HG03571 (cell line): Measurements from ENCODE around the gene PRC1.
"Not testable (repeated sequence)": the region's sequence is repeated elsewhere in the genome, so short reads cannot be mapped to it uniquely, and the experiment has no call there.

Source experiments
- ATAC-seq: cut with Tn5 transposase; IDR thresholded peaks from one replicate; pipeline ENCODE4 v1.9.1; 2021; ENCODE audit not compliant: unreplicated experiment

PRC1 gene

DNA sequence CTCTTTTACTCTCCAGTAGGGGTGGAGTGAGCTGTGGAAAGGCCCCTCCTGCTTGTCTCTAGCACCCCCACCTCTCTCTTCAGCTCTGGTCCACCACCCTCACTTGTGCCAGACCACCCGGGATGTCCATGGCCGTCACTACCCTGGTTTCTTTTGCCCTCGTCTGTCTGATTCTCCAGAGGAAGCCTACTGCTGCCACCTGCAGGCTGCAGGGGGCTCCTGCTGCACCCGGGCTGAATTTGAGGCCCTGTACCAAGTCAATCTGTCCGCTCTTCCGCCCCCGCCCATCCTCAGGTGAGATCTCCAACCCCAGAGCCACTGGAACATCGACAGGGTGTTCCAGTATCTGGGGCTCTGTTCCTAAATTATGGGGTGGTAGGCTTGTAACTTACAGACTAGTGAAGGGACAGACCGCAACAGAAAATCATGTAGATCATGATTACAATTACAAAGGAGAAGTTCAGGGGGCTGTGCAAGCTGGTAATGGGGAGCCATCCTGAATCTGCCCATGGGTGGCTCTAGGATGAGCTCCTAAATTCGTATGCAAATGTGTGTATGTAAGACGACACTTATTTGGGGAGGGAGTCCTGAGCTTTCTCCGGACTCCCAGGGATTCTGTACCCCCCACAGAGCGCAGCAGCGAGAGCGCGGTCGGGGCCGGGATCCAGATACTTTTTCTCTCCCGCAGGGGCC, 59.9 kb downstream of the PRC1 start:
- ATAC-seq = no peak

DNA sequence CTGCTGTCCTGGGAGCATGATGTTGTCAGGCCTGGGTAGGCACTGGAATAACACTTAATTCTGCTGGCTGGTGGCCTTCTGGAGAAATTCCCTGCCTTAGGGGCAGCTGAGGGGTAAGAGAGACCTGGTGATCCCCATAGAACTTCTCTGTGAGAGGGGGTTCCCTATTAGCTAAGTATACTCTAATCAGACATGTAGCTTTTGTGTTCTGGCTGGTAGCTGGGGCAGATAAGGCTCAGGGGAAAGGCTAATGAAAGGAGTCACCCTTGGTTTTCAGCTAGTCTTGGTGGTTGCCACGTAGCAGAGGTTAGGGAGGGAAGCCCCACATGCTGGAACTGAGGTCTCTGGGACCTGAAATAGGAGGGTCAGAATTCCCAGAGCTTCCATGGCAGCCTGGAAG, 61.0 kb downstream of the PRC1 start:
- ATAC-seq = no peak

GRCh38 chr15:90932660-90932991, 61.7 kb downstream of the PRC1 start:
- no peak for ATAC-seq

DNA sequence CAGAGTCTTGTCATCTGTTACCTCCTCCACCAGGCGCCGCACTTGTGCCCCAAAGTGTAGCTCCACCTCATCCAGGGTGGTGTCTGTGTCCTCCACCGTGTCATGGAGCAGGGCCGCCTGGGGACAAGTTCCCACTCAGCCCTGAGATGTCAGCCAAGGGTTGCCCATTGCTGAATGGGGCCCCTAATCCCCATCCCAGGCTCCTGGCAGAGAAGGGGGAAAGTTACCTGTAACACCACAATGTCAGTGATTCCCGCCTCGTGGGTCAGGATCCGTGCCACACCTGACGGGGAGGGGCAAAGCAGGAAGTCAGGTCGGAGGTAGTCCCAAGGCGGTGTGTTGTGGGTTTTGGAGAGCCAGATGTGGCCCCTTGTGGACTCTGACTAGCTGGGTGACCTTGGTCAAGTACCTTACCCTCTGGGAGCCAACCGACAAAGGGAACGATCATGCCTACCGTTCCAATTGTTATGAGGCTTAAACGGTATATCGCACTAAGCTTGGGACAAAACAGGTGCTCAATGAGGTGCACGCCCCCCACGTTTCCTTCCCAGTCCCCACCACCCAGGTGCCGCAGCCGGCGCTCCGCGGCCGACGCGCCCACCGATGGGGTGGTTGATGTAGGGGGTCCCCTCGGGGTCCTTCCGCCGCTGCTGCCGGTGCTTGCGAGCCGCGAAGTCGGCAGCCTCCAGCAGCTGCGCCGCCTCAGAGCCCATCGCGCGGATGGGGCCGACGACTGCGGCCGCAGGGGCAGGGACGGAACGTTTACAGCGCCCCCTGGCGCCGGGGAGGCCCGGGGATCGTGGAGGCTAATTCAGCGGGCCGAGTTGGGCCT, 62.3 kb downstream of the PRC1 start, which contains the start of gene HDDC3:
Gene HDDC3, minus strand, starts transcription at position 722 of the 832 bp plus-strand sequence. Its CDS starts 9 bp downstream, at position 713.
- peak; percentile 46 for ATAC-seq

DNA sequence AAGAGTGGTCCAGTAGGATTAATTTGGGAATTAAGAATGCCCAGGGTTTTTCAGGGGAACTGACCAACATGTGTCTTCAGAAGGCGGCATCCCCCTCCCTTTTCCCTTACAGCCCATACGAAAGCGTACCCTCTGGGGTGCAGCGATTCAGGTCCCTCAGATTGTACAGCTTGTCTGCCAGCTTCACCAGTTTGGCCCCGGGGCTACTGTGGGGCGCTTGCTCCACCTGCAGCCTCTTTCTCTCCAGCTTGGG, 62.8 kb downstream of the PRC1 start:
- no peak for ATAC-seq

DNA sequence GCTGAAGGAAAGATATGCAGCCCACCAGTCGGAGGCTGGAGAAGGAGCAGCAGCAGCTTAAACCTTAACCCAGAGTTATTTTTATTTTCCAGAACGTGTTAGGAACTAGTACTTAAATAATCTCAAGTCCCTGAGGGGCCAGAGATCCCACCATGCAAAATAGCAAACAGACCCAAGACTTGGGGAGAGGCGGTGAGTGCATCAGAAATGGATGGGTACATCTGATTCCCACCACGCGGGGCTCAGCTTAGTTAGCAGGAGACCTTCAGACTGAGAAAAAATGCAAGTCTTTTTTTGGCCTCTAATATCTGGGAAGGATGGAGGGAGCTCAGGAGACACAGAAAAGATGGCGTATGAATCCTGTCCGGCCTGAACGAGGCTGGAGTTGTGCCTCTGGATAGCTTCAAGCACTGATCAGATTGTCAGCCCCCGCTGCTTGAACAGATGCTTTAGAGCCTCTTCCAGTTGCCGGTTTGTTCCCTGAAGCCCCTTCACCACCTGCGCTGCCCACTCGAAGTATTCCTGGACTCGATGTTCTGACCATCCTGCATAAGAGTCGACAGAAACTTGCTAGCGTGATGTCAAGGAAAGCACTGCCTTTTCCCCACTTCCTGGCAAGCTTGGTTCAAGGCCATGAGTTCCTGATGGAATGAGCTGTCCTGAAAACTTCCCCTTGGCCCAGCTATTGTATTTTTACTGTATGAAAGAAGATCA, 63.3 kb downstream of the PRC1 start:
- no peak for ATAC-seq

GRCh38 chr15:90929246-90930019, 64.9 kb downstream of the PRC1 start:
- ATAC-seq = no peak

DNA sequence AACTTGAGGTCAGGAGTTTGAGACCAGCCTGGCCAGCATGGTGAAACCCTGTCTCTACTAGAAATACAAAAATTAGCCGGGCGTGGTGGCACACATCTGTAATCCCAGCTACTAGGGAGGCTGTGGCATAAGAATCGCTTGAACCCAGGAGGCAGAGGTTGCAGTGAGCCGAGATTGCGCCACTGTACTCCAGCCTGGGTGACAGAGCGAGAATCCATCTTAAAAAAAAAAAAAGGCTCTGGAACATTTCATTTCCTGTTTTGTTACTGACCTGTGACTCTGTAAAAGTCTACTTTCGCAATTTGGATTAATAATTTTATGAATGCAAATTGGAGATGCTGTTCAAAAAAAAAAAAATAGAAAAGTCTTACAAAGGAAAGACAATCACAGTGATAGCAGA, 66.2 kb downstream of the PRC1 start:
- not testable (repeated sequence) for ATAC-seq

DNA sequence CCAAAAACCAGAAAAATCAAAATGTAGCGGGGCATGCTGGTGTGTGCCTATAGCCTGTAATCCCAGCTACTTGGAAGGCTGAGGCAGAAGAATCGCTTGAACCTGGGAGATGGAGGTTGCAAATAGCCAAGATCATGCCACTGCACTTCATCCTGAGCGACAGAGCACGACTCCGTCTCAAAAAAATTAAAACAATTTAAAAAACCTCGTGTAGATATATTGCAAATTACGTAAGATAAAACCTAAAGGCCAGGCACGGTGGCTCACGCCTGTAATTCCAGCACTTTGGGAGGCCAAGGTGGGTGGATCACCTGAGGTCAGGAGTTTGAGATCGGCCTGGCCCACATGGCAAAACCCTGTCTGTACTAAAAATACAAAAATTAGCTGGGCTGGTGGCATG, 67.6 kb downstream of the PRC1 start:
- not testable (repeated sequence) for ATAC-seq

DNA sequence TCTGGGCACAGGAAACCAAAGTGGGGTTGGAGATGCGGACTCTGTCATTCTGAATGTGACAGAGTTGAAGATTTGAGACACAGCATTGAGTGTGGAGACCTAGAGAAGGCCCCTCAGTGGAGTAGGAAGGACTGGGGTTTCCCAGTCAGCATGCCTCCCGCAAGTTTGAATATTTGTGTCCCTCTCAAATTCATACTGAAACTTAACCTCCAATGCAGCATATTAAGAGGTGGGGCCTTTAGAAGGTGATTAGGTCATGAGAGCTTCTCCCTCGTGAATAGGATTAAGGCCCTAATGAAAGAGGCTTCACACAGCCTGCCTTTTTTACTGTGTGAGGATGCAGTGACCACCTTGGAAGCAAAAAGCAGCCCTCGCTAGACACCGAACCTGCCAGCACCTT, 70.0 kb downstream of the PRC1 start:
- peak; percentile 71 for ATAC-seq

DNA sequence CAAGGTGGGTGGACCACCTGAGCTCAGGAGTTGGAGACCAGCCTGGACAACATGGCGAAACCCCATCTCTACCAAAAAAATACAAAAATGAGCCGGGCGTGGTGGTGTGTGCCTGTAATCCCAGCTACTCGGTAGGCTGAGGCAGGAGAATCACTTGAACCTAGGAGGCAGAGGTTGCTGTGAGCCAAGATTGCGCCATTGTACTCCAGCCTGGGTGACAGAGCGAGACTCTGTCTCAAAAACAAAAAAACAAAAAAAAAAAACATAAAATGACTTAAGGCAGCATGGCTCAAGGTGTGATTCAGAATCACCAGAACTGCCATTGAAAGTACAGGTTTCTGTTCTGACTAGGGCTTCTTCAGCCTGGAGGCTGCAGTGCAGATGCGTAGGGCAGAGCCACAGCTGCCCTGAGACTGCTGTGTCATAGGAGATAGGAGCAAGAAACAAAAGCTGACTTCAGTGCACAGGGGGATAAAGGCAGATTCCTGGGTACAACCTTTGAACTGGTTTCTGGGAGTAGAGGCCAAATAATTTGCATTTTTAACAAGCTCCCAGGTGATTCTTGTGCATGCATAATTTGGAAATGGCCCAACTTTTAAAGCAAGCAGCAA, 71.5 kb downstream of the PRC1 start:
- ATAC-seq = not testable (repeated sequence)

DNA sequence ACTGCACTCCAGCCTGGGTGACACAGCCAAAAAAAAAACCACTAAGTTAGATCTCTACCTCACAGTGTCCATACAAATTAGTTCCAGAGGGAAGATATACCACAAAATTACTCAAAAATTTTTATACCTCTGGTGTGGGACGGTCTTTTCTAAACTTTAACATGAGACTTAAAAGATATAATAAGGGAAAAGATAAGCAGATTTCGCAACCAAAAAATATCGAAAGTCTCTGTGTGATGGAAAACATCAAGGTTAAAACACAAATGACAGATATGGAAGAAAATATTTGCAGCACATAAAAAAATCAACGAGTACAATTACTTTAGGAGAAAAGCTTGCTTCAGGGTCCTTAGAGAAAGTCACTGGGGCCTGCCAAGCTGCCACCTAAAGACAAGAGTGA, 72.4 kb downstream of the PRC1 start:
- no peak for ATAC-seq

- ATAC-seq = no peak
Measured at GRCh38 chr15:90918835-90919234, 75.5 kb downstream of the PRC1 start.

DNA sequence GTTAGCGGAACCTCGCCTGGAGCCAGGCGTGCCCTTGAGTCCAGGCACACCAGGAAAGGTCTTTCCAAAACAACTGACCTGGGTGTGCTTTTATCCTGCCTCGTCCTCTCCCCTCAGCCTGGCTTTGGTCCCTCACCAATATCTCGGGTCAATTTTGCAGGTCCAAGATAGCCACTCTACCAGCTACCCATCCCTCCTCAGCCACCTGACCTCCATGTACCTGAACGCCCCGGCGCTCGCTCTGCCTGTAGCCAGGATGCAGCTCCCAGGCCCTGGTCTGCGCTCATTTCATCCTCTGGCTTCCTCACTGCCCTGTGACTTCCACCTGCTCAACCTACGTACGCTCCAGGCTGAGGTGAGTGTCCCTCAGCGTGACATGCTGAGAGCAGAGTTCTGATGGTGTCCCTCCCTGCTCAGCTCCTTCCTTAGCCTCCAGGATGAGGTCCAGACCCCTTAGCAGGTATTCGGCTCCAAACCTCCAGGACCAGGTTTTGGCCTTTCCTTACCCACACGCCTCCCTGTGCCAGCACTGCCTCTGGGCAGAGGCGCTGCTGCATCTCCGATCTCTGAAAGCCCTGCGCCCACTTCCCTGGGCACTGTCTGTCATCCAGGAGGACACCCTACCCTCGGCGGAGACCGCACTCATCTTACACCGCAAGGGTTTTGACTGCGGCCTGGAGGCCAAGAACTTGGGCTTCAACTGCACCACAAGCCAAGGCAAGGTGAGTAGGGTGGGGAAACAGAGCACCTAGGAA, 76.1 kb downstream of the PRC1 start:
- ATAC-seq = no peak

- ATAC-seq = no peak
Measured at GRCh38 chr15:90917569-90917968, 76.8 kb downstream of the PRC1 start.

GRCh38 chr15:90916461-90916860, 77.9 kb downstream of the PRC1 start:
- no peak for ATAC-seq
